ENCODE data around the gene KRT85.

DNA sequence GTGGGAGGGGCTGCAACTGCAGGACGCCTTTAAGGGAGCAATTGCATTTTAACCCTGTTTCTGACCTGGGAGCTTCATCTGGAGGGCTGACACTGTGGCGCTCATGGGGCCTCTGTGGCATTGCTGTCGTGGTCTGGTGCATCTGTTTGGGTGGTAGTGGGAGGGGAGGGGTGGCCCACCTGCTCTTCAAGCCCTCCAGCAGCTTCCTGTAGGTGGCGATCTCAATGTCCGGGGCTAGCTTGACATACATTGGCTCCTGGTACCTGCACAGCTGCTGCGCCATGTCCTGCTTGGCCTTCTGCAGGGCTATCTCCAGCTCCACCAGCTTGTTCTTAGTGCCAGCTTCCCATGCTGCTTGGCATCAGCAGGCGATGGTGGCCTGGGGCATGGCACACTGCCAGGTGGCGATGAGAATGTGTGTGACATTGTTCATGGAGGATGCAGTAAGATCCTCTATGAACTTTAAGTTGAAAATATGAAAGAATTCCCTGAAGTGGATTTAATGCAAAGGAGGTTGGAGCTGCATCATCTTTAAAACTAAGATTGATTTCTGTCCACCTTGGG is 46.6 kb upstream of the KRT85 start:
- TF ChIP-seq, protein P1, sequence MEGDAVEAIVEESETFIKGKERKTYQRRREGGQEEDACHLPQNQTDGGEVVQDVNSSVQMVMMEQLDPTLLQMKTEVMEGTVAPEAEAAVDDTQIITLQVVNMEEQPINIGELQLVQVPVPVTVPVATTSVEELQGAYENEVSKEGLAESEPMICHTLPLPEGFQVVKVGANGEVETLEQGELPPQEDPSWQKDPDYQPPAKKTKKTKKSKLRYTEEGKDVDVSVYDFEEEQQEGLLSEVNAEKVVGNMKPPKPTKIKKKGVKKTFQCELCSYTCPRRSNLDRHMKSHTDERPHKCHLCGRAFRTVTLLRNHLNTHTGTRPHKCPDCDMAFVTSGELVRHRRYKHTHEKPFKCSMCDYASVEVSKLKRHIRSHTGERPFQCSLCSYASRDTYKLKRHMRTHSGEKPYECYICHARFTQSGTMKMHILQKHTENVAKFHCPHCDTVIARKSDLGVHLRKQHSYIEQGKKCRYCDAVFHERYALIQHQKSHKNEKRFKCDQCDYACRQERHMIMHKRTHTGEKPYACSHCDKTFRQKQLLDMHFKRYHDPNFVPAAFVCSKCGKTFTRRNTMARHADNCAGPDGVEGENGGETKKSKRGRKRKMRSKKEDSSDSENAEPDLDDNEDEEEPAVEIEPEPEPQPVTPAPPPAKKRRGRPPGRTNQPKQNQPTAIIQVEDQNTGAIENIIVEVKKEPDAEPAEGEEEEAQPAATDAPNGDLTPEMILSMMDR (IDR thresholded peaks at IDR 0.05): no peak
- TF ChIP-seq POLR2A (IDR thresholded peaks at IDR 0.05): no peak

Data from adrenal gland (tissue), 5 donors.